Kidney (tissue), 14 donors: ENCODE data around the gene LPIN3. TPM values are rescaled to one million over a fixed set of nuclear protein-coding genes. Genes with fewer than 3 reads are reported as not detected.

Source experiments
- DNase-seq, 5 donors: peaks; one replicate each; pipeline ENCODE4 v3.0.0-alpha.2; 2013 to 2020
- FAIRE-seq: peaks from 2 replicates; lab custom pipeline; 2012; peaks lifted over from hg19 to GRCh38; lab: Jason Lieb, UNC
- H3K27ac ChIP-seq, 2 donors: one replicate each; pipeline ENCODE4 v1.7.0; 2013; ENCODE audit warnings: low read depth in 2 of 2, low read length in 2 of 2, inconsistent platforms in 1 of 2
- H3K27me3 ChIP-seq: one replicate; pipeline ENCODE4 v1.7.1; 2013; ENCODE audit warnings: low read length, inconsistent platforms; ENCODE audit not compliant: control insufficient read depth, insufficient read depth
- H3K36me3 ChIP-seq, 3 donors: one replicate each; pipeline versions ENCODE4 v1.7.0 to v1.7.1; 2013; ENCODE audit warnings: low read length in 3 of 3, control low read depth in 1 of 3, inconsistent platforms in 1 of 3; ENCODE audit not compliant: insufficient read depth in 3 of 3, control insufficient read depth in 2 of 3
- H3K4me1 ChIP-seq, 3 donors: one replicate each; pipeline versions ENCODE4 v1.7.0 to v1.7.1; 2013; ENCODE audit warnings: low read length in 3 of 3, inconsistent platforms in 1 of 3, low read depth in 1 of 3; ENCODE audit not compliant: control insufficient read depth in 2 of 3, insufficient read depth in 2 of 3
- H3K4me3 ChIP-seq, 3 donors: one replicate each; pipeline versions ENCODE4 v1.7.0 to v1.8.1; 2013; ENCODE audit warnings: low read length in 3 of 3, control low read depth in 1 of 3, inconsistent platforms in 1 of 3
- H3K9ac ChIP-seq, 3 donors: one replicate each; pipeline versions ENCODE4 v1.7.0 to v1.7.1; 2013; ENCODE audit warnings: low read length in 3 of 3, control low read depth in 1 of 3, inconsistent platforms in 1 of 3
- H3K9me3 ChIP-seq, 3 donors: one replicate each; pipeline versions ENCODE4 v1.7.0 to v1.7.1; 2013; ENCODE audit warnings: low read length in 3 of 3, control low read depth in 1 of 3, inconsistent platforms in 1 of 3; ENCODE audit not compliant: control insufficient read depth in 2 of 3, insufficient read depth in 1 of 3
- intact Hi-C: fragments of 100-400 bp; cut with DNase I; formaldehyde crosslinking; loops from one replicate; pipeline ENCODE4 v1.11.1; 2022
- polyA plus RNA-seq: library from polyadenylated mRNA; stranded (reverse); fragments of 350-450 nt; fragmentation: Illumina TruSeq; extraction: RNeasy Lipid Tissue Mini Kit (QIAGEN cat#74804); gene quantifications from one replicate; pipeline ENCODE4 v1.2.3, GENCODE V29; 2014; ENCODE audit warnings: low read depth, low replicate concordance; ENCODE audit not compliant: insufficient read depth
- total RNA-seq: library from RNA; stranded (reverse); fragmentation: NEBNext Ultra II Directional; extraction: Animal tissue kit (Norgen Biotek cat#: 25700); gene quantifications from one replicate; pipeline ENCODE4 v1.2.1, GENCODE V29; 2021
- TF ChIP-seq, protein P1 (sequence below): IDR thresholded peaks from 3 replicates; pipeline ENCODE4 v1.5.1; 2012; ENCODE audit warnings: mild to moderate bottlenecking, moderate library complexity, borderline replicate concordance; ENCODE audit not compliant: insufficient read depth; ENCODE audit errors: extremely low read depth
- donor health status: control.
- donor health status: control.
- donor health status: control.
- donor health status: control.
- donor health status: control.
- donor health status: DM: yes; HTN: yes; CAD: no.
- donor health status: Normal renal cell carcinoma (clear cell type).

The LPIN3 gene
- total and polyA plus RNA-seq, 2 donors from 2014 or later, result 29.4 to 31.6 TPM

DNA sequence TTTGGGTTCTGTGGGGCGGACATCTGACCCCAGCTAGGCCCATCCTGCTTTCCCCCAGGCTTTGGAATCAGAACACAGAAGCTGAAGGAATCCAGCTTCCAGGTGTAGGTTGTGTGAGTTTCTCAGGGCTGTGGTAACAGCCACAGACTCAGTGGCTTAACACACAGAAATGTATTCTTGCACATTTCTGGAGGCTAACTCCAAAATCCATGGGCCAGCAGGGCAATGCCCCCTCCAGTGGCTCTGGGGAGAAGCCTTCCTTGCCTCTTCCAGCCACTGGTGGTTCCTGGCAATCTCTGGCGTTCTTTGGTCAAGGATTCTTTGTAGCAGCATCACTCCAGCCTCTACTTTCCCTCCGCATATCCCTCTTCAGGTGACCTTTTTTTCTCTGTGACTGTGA, 27.3 kb downstream of the LPIN3 start:
- Histone ChIP-seq H3K27ac (no peak overlapping the region), H3K36me3 (no peaks in the 10 kb centered on the region), H3K4me3 (no peak overlapping the region), H3K27me3 (no peaks in the 10 kb centered on the region), H3K4me1 (no peaks in the 10 kb centered on the region), H3K9ac (no peak overlapping the region), H3K9me3 (no peaks in the 10 kb centered on the region)
- DNase-seq, result no peak
- intact Hi-C loops, result no loop called here
- TF ChIP-seq, protein P1, sequence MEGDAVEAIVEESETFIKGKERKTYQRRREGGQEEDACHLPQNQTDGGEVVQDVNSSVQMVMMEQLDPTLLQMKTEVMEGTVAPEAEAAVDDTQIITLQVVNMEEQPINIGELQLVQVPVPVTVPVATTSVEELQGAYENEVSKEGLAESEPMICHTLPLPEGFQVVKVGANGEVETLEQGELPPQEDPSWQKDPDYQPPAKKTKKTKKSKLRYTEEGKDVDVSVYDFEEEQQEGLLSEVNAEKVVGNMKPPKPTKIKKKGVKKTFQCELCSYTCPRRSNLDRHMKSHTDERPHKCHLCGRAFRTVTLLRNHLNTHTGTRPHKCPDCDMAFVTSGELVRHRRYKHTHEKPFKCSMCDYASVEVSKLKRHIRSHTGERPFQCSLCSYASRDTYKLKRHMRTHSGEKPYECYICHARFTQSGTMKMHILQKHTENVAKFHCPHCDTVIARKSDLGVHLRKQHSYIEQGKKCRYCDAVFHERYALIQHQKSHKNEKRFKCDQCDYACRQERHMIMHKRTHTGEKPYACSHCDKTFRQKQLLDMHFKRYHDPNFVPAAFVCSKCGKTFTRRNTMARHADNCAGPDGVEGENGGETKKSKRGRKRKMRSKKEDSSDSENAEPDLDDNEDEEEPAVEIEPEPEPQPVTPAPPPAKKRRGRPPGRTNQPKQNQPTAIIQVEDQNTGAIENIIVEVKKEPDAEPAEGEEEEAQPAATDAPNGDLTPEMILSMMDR, result no peak
- FAIRE-seq, result no peak

DNA sequence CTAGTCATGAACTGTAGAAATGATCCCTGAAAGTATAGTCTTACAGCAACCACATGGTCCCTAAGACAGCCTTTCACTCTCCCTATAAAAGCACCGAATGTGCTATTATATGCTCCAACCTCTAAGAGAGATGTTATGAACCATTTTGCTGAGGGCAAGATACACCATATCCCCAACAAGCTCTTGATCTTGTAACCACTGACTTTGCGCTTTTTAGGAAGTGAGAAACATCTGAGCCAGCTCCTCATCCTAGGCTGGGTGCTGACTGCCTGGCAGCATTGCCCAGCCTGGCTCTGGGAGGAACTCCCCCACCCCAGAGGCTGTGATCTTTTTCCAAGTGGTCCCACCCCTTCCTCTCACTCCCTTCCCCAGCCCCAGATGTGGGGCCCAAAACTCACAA, 29.1 kb downstream of the LPIN3 start:
- no peaks in the 10 kb centered on the region for H3K27me3 ChIP-seq
- no peaks in the 10 kb centered on the region for H3K4me1 ChIP-seq
- H3K4me3 ChIP-seq, result no peak overlapping the region
- intact Hi-C loops, result no loop called here
- no peak overlapping the region for H3K9ac ChIP-seq
- no peaks in the 10 kb centered on the region for H3K9me3 ChIP-seq
- H3K36me3 ChIP-seq, result no peaks in the 10 kb centered on the region
- no peak for FAIRE-seq
- H3K27ac ChIP-seq, result no peak overlapping the region
- TF ChIP-seq, protein P1, result no peak
- DNase-seq, result no peak

DNA sequence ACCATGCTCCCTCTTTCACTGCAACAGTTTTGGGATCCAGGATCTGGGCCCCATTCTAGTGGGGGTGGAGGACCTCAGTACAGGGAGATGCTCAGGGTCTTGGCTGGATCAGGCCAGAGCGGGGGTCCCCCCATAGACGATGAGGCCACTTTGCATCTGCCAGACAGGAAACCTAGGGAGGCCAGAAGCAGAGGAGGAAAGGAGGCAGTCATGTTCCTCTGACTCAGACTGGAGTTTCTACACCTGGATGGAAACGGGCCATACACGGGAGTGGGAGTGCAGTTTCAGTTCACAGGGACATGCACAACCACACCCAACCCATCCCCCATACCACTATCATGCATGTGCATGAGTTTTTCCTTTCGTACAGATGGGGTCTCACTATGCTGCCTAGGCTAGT, 29.6 kb downstream of the LPIN3 start:
- DNase-seq (no peak), FAIRE-seq (no peak)
- Histone ChIP-seq H3K27ac (no peak overlapping the region), H3K27me3 (no peaks in the 10 kb centered on the region), H3K9me3 (no peaks in the 10 kb centered on the region), H3K4me1 (no peaks in the 10 kb centered on the region), H3K9ac (no peak overlapping the region), H3K4me3 (no peak overlapping the region), H3K36me3 (no peaks in the 10 kb centered on the region)
- TF ChIP-seq, protein P1, result no peak
- intact Hi-C loops, result no loop called here

DNA sequence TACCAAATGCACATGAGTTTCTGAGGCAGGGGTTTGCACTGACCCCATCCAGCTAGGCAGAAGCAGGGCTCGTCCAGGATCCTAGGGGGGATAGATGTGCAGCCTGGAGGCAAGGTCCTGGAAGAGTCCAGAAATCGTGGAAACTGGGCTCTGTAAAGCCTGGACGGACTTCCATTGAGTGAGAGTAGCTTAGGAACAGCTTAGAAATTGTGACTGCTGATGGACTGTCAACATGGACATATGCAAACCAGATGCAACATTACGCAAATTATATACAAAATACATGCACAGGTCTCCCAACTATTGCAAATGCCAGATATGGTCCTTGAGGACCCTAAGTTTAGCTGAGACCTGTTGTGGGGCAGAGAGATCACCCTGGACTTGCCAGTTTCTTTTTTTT, 30.8 kb downstream of the LPIN3 start:
- intact Hi-C loops, result no loop called here
- Histone ChIP-seq H3K4me1 (no peaks in the 10 kb centered on the region), H3K9ac (no peak overlapping the region), H3K36me3 (no peaks in the 10 kb centered on the region), H3K27me3 (no peaks in the 10 kb centered on the region), H3K4me3 (no peak overlapping the region), H3K27ac (no peak overlapping the region), H3K9me3 (no peaks in the 10 kb centered on the region)
- DNase-seq, result no peak
- TF ChIP-seq, protein P1, result no peak
- FAIRE-seq, result no peak
